VCaP (cell line): ENCODE results near the gene STAT2.
"Not testable (repeated sequence)": the region's sequence is repeated elsewhere in the genome, so short reads cannot be mapped to it uniquely, and the experiment has no call there.

Experiments
- H3K27ac ChIP-seq: fragments of 450-650 bp; 2 replicates; pipeline ENCODE4 v1.5.1; 2017
- CTCF ChIP-seq: fragments of 450-650 bp; conservative IDR thresholded peaks from 2 replicates; pipeline ENCODE4 v1.5.1; 2017; ENCODE audit warnings: mild to moderate bottlenecking, moderate library complexity

STAT2 gene

GRCh38 chr12:56351325-56351724, 8.6 kb downstream of the STAT2 start:
- H3K27ac ChIP-seq, result no peak overlapping the region
- TF ChIP-seq CTCF, result no peak

GRCh38 chr12:56350662-56351061, 9.2 kb downstream of the STAT2 start:
- no peak for TF ChIP-seq CTCF
- H3K27ac ChIP-seq, result no peak overlapping the region

DNA sequence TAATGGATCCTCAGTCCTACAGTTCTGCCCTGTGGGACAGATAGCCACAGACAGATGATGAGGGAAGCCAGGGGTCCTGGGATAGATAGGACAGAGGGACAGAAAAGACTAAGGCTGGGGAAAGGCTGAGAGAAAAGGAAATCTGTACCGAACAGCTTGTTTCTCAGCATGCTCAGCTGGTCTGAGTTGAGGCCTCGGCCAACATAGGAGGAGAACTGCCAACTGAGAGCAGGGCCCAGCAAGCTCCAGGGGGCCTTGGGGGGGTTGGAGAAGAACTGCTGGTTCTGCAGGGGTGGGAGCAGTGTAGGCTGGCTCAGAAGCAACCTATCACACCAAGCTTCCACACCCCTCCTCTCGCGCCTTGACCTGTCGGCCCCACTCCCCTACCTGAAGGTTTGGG, 11.1 kb downstream of the STAT2 start:
- no peak overlapping the region for H3K27ac ChIP-seq

DNA sequence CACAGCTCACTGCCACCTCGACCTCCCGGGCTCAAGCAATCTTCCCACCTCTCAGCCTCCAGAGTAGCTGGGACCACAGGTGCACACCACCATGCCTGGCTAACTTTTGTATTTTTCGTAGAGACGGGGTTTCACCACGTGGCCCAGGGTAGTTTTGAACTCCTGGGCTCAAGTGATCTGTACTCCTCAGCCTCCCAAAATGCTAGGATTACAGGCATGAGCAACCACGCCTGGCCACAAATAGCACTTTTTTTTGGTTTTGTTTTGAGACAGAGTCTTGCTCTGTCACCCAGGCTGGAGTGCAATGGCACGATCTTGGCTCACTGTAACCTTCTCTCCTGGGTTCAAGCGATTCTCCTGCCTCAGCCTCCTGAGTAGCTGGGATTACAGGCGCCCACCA, 12.7 kb downstream of the STAT2 start:
- not testable (repeated sequence) for H3K27ac ChIP-seq

More for the DNA sequence above, 11.1 kb downstream of the STAT2 start:
- no peak for TF ChIP-seq CTCF

GRCh38 chr12:56346675-56347074, 13.2 kb downstream of the STAT2 start:
- no peak overlapping the region for H3K27ac ChIP-seq
- TF ChIP-seq CTCF, result no peak

GRCh38 chr12:56342290-56342689, 17.6 kb downstream of the STAT2 start:
- not testable (repeated sequence) for H3K27ac ChIP-seq

- H3K27ac ChIP-seq, result no peak overlapping the region
- TF ChIP-seq CTCF, result no peak
These were observed 18.3 kb downstream of the STAT2 start for GRCh38 chr12:56341616-56342015.

DNA sequence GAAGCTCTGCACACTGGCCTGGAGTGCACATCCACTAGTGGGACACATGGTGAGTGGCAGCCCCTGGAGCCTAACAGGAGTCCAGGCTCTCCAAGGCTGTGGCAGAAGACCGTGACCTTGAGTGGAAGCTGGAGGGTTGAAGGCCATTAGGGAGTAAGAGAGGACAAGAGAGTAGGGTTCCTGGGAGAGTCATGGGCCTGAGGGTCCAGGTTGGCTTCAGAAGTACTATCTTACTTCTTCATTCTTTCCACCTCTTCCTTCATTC, 20.8 kb downstream of the STAT2 start:
- H3K27ac ChIP-seq, result no peak overlapping the region
- TF ChIP-seq CTCF, result no peak

GRCh38 chr12:56338308-56339157, 21.4 kb downstream of the STAT2 start, which contains the start of gene IL23A:
Gene IL23A, plus strand, starts transcription at chr12:56338884. Its CDS starts 161 bp downstream, at chr12:56339045.
- H3K27ac ChIP-seq, result no peak within 1 kb of the TSS
- no peak for TF ChIP-seq CTCF
